Esophagus muscularis mucosa (tissue), 3 donors: ENCODE data around the gene GFI1.

ENCODE experiments used
- POLR2A ChIP-seq: fragments of 450-650 bp; IDR thresholded peaks from one replicate; pipeline ENCODE4 v1.6.1; 2017; ENCODE audit warnings: antibody characterized with exemption, moderate library complexity, mild to moderate bottlenecking, low read depth
- POLR2AphosphoS5 ChIP-seq, 2 donors: sonication (generic); formaldehyde crosslinking; IDR thresholded peaks; one replicate each; pipeline ENCODE4 v1.6.1; 2017; ENCODE audit warnings: antibody characterized with exemption in 2 of 2
- TF ChIP-seq, protein P1 (sequence below), 3 experiments: fragments of 200-600 bp in 2 of 3; fragments of 450-650 bp in 1 of 3; sonication (generic) in 2 of 3; IDR thresholded peaks; one replicate each; pipeline ENCODE4 v1.5.1; 2017 to 2019; ENCODE audit warnings: antibody characterized with exemption in 3 of 3, mild to moderate bottlenecking in 2 of 3, moderate library complexity in 1 of 3

GRCh38 chr1:92484472-92485380 is 2.0 kb downstream of the GFI1 start:
- TF ChIP-seq POLR2A (no peak), POLR2AphosphoS5 (IDR thresholded peaks at IDR 0.05) (no peak)
- TF ChIP-seq, protein P1, sequence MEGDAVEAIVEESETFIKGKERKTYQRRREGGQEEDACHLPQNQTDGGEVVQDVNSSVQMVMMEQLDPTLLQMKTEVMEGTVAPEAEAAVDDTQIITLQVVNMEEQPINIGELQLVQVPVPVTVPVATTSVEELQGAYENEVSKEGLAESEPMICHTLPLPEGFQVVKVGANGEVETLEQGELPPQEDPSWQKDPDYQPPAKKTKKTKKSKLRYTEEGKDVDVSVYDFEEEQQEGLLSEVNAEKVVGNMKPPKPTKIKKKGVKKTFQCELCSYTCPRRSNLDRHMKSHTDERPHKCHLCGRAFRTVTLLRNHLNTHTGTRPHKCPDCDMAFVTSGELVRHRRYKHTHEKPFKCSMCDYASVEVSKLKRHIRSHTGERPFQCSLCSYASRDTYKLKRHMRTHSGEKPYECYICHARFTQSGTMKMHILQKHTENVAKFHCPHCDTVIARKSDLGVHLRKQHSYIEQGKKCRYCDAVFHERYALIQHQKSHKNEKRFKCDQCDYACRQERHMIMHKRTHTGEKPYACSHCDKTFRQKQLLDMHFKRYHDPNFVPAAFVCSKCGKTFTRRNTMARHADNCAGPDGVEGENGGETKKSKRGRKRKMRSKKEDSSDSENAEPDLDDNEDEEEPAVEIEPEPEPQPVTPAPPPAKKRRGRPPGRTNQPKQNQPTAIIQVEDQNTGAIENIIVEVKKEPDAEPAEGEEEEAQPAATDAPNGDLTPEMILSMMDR (IDR thresholded peaks at IDR 0.05), result no peak
